HG03135 (cell line): ENCODE data around the gene HACD2.

Experiments used
- ATAC-seq: cut with Tn5 transposase; IDR thresholded peaks from one replicate; pipeline ENCODE4 v1.9.1; 2021; ENCODE audit warnings: mild to moderate bottlenecking, moderate library complexity; ENCODE audit not compliant: unreplicated experiment

Gene HACD2, protein sequence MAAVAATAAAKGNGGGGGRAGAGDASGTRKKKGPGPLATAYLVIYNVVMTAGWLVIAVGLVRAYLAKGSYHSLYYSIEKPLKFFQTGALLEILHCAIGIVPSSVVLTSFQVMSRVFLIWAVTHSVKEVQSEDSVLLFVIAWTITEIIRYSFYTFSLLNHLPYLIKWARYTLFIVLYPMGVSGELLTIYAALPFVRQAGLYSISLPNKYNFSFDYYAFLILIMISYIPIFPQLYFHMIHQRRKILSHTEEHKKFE

DNA sequence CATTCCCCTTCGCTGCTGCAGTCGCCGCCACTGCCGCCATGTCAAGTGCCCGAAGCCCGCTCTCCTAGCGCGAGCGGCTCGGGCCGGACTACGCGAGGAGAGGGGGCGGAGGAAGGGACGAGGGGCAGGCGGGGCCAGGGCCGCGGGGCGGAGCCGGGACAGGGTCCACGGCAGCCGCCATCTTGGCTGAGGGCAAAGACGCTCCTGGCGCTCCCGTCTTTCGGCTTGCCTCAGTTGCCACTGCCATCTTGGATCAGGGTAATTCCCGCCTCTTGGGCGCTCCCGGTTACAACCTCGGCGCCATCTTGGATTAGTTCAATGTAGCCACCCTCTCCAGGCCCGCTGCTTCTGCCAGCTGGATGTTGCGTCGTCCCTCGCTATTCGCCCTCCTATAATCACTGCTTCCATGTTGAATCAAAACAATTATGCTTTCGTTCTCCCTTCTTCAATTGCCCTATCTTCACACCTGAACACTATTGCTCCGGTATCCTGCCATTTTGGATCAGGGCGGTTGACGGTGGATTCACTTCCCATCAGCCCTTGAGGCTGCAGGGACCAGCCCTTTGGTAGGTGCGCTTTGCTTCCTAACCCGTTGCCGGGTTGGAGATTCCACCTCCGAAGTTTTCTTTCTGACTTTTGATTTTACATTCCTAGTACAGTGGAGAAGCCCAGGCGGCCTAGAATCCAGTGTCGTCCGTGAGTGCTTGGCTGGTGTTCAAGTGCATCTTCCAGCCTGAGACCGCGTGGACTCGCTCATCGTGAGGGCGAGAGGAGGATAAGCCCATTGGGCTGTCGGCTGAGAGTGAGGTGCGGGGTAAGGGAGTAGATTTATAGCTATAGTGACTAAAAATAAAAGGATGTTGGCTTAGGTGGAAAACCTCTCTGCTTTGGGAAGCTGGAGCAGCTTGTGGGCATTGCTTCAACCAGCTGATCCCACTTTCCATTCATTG, at the start of gene HACD2:
Gene HACD2 (minus strand): TSS at position 66 of the 950 bp plus-strand sequence. CDS start 26 bp downstream, at position 40.
- ATAC-seq, result peak; percentile 90

DNA sequence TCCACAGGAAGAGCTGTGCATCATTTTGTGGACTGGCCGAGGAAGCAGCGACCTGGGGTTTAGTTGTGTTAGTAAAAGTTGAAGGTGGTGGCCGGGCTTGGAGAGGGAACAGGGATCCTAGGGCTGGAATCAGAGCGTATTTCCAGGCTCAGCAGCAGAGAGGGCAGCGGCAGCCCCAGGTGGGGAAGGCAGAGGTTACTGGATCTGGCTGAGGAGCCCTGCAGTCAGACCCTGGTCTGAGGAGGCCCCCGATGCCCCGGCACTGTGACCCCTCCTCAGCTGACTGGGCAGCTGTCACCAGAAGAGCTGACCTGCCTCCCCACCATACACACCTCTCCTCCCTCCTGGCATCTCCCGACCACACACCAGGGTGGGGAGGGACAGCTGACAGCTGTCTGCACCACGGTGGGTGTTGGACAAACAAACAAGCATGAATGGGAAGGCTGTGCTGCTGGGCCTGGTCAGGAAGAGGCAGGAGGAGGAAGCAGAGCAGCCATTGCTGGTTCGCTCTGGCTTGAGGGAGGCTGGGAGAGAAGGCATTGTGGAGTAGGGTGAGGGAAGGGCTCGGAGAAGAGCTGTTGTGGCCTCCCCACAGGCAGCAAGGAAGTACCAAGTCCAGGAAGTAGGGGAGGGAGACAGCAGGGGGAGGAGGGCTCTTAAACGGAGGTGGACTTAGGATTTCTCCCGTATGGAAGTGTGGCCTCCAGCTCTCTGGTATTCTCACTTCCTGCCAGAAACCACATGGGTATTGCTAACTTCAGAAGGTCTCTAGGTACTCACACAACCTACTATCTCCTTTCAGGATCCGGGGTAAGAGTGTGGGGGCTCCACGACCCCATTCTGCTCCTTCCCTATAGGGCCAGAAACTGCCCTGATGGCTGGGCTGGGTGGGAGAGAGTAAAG, 49.5 kb upstream of the HACD2 start:
- no peak for ATAC-seq

DNA sequence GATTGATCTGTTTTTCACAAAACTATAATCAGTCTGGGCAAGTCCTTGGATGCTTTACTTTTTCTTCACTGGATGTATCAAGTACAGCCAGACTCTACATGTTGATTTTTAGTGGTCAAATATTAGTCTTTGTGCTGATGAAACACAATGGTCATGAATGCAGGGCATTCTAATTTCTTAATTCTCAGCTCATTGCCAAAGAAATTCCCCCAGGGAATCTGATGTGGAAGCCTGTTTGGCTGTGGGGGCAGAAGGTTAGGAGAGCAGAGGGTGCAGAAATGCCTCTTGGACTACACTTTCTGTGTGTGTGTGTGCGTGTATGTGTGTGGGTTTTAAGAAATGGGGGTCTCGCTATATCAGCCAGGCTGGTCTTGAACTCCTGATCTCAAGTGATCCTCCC, 48.7 kb upstream of the HACD2 start:
- ATAC-seq, result no peak

DNA sequence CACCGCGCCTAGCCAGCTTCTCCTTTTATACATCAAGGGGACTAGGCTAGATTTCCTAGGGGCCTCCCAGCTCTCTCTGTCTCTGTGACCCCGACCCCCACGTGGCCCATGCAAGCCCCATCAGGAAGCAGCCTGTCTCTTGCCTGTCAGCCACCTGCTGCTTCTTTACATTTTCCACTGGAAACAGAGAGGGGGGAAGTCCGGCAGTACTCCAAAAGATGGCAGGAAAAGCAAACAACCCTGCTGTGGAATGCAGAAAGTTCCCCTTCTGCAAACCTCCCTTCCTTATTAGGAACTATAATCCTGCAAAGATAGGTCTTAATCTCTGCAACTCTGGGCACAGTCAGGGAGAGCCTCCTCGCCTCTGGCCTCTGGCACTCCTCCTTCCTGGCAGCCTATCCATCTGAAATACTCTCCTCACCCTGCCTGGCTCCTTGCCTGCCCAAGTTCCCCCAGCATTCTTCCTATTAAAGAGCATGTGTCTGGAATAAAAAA, 47.4 kb upstream of the HACD2 start:
- ATAC-seq, result no peak

DNA sequence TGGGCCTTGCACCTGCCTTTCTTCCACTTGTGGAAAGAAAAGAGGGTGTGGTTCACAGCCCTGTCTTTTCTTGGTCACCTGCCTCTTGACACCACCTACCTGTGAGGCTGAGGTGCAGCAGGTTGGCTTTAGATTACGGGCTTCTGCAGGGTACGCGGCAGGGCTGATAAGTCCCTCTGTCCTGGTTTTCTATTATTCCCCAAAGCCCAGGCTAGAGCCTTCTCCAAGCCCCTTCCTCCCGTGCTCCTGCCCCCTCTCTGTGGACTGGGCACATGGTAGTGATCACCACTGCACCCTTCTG, 44.8 kb upstream of the HACD2 start:
- ATAC-seq, result no peak

DNA sequence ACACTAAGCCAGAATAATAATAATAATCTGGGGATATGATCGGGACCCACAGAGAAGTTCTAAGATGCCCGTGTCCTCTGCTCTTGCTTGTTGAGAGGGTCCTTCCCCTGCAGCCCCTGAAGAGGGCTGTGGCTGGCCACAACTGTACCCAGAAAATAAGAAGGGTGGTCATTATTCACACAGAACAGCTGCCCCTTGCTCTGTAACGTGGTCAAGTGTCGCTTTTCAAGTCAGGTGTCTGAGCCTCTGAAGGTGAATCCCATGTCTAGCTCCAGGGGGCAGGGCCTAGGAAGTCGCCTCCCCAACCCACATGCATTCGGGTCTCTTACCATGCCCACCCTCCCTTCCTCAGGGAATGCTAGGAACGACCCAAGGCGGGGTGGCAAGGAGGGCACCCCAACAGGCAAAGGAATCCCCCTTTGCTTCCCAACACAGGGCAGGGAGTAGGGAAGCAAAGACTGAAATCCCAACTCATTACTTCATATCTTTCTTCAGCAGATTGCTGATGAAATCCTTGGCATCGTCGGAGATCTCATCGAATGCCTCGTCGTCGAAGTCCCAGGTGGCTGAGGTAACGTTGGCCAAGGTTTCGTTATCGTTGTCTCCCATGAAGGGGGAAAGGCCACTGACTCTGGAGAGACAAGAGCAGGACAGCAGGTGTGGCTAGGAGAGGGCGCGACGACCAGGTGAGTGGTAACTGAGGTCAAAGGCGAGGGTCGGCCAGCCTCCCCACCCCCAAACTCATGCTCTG, 44.3 kb upstream of the HACD2 start:
- ATAC-seq, result no peak

DNA sequence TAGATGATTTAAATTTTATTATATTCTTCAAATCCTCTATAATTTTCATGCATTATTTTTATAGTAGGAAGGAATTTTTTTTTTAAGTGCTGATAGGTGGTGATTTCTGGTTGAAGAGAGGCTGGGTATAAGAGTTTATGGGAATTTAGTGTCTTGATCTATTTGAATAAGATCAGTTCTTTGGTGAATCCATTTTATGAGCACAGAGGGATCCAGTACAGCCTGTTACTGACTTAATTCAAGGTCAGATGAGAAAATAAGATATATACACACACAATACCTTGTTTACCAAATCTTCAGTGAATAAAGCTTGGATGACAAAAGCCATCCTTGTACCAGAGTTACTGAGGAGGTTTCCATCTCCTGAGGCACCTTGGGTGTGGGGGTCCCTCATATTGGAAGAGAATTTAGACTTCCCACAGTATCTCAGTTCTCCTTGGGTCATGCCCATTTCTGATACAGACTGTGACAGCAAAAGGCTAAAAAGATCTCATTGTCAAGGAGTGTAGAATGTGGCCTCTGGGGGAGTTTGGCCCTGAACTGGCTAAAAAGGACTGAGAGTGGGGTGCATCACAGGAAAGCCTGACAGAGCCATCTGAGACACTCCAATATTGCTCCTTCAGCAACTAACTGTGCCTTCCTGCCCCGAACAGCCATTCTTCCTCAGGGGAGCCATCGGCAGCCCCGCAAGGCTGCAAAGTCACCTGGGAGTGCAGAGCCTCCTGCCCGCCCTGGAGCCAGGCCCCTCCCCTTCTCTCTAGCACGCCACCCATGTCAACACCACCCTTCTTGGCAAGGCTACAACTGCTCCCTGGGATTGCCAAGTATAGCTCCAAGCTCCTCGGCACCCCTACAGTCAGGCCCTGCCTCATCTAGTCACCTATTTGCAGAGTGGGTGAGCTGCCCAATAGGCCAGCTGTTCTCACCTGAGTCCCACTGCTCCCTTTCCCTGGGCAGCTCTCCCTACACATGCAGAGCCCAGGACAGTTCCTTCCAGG, 43.1 kb upstream of the HACD2 start:
- ATAC-seq, result no peak

DNA sequence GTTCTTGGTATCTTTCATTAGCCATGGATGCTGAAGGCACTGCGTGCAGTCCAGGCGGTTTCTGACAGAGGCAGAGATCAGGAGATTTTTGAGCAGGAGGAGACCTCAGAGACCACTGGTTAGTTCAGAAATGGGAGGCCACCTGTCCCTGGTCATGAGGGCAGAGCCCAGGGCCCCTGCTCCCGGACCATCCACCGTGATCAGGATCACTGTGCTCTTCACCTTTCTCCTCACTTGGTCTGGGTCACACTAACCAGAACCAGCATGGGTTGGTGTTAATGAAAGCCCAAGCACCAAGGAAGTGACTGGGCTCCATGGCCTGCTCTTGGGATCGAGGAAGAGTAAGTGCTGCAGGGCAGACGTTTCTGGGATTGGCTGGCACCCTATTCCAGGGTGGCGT, 42.0 kb upstream of the HACD2 start:
- no peak for ATAC-seq

DNA sequence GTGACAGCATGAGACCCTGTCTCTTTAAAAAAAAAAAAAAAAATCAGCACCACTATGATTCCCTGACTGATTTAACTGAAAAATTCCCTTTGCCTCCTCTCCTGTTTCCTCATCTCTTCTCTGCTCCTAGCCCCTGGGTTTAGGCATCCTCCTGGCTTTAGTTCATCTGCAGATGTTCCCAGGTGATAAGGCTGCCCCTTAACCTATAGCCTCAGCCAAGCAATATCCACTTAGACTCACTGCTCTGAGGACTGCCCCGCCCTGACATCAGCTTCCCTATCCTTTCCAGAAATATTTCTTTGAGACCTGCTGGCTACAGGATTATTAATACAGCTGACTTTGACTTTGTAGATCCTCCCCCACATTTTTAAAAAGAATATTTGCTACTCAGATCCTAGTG, 39.4 kb upstream of the HACD2 start:
- ATAC-seq, result no peak

DNA sequence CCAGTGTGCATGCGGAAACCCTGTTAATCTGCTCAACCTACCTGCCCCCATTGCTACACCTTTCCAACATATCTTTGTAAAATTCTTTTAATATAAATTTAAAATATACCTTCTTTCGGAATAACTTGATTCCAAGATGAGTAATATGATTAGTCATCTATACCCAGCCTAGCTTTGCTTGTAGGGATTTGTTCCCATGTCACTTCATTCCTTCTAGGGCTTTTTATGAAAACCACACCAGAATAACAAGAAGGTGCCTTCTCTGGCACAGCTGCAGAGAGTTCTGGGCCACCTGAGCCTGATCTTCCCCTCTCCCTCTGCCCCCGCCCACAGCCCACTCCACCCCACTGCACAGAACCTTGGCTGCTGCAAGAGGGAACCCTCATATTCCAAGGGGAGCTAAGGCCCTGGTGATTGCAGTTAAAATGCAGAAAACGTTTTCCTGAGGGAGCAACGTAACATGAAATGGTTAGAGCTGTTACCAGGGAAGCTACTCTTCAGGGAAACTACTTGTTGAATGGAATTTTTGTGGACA, 38.6 kb upstream of the HACD2 start:
- ATAC-seq, result no peak

DNA sequence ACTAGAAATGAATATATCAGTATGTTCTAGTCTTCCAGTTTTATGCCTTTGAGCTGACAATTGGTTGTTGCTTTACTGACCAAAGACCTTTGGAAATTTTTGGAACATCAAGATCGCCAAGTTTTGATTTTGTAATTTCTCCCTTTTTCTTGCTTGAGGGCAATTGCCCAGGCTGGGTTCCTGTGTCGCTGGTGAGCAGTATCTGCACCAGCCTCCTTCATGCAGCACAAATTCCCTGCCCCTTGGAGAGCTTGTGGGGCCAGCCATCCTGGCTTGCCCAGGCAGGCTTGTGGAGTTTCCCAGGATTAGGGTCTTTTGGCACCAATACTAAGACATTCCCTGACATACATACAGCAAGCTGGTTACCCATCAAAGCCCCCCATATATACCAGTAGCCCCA, 37.9 kb upstream of the HACD2 start:
- ATAC-seq, result no peak

DNA sequence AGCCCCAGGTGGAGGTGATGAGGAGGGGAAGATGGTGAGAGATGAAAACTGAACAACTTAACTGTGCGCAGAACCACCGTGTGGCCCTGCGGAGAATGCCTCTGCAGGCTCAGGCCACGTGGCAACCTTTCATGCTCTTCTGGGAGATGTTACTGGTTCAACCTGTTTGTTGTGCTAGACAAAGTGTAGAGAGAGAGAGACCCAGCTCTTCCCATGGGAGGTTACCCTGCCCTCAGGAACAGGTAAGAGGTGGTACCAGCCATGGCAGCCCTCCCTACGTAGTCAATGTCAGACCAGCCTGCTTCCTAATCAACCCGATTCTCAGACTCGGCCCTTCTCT, 37.0 kb upstream of the HACD2 start:
- ATAC-seq, result no peak

DNA sequence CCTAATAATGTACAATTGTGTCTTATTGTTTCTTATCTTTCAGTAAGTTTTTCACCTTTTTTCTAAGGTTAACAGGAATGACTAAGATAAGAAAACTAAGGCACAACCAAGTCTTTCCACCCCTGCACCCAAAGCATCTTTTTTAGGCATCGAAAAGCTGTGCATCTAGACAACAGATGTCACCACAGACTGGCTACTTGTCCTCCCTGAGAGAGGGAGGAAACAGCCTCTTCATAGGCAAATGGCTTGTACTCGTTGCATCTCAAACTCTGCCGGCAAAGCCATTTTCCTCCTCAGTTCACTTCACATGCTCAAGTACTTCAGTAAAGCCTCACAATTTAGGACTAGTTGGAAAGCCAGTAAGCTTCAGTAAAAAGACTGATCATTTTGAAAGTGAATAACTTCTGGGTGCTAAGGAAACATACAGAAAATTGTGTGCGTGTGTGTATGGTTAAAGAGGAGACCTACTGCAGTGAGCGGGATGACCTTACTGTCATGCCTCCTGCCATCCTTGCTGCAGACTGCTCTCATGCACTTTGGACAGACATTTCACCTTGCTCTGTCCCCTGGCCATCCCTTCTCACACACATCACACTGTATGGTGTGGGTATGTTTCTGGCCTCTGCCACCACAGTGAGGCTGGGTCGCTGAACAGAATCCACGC, 36.5 kb upstream of the HACD2 start:
- ATAC-seq, result no peak

DNA sequence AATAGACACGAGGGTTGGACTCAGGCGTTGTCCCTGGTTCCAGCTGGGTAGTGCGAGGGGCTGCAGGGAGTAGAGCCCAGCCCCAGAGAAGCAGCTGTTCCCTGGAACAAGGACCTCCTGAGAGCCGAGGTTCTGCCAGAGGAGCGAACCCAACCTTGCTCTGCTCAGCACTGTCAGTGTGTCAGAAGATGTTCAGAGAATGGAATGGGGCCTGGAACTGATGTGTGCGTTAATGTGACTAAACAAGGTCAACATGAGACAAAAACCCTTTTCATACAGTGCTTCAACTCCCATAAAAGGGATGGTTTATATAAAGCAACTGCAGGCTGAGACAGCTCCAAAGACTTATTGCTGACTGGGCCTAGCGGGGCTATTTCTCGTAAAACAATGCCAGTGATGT, 35.5 kb upstream of the HACD2 start:
- ATAC-seq, result no peak

DNA sequence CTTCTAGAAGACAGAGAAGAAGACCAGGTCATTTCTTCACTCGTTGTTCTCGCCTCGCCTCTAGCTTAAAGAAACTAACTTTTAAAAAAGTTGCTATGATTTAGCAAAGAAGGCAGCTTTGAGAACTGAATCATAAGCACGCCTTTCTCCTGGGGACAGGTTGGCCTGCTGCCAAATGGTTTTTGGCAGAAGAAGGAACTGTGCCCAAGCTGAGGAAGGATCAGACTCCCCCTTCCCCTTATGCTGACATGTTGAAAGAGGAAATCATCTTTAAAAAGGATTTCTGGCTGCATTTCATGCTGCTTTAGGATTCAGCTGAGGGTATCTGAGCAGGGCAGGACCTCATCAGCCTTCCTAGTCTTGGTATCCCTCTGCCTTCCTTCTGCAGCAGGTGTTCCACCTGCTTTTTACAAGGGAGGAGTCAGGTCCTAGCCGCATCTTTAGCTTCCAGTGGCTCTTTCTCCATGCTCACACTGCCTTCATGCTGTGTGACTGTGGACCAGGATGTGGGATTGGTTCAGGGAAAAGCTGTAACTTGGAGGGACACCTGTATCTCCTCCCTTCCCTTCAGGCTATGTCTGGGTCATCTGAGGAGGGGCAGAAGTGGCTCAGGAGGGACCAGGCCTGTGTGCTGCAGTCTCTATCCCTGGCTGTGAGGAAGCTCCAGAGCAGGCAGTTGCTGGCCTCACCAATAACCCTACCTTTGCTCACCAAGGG, 34.1 kb upstream of the HACD2 start:
- no peak for ATAC-seq

DNA sequence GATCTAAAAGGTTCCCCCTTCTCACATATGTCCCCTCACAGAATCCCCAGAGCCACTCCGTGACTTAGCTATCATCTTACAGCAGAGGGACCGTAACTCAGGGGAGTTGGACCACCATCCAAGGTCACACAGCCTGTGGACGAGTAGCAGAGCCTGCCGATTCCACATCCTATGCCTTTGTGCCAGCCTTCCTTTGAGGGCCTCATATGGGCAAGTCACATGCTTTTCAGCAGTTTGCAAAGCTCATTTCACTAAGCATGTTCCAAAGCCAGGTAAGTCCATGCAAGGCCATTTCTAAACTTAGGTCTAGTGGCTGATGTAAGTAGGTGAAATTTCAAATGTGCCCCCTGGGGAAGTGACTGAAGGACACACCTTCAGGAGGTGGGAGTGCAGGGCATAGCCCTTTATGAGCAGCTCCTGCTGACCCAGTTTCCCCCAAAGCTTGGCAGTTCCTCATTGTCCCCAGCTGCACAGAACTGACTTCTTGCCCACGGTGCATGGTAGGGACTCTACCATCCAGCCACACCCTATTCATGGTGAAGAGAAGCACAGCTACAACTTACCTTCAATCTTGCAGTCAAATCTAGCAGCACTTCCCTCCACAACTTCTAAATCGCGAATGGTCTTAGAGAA, 33.3 kb upstream of the HACD2 start:
- ATAC-seq, result no peak

DNA sequence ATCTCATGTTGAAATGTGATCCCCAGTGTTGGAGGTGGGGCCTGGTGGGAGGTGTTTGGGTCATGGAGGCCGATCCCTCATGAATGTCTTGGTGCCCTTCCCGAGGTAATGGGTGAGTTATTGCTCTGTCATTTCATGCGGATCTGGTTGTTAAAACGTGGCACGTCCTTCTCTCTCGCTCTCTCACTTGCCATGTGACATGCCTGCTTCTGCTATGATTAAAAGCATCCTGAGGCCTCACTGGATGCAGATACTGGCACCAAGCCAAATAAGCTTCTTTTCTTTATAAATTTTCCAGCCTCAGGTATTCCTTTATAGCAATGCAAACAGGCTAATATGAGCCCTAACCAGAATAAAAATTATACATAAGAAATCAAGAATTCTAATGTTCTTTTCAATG, 31.7 kb upstream of the HACD2 start:
- no peak for ATAC-seq

DNA sequence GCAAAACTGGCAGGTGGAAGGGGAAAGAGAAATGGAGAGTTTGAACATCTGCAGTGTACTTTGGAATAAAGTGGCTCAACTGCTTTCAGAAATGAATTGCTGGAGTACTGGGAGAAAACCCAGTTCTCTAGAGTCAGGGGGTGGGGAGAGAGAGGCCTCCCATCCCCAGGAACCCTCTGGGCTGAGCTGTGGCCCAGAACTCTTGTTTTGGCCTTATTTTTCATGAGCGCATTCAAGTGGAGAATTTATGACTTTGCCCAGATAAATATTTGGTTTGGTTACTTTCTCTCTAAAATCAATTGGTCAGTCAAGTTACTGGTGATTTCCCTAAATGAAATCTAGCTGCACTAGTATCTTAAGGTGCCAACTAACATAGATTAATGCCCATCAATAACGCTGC, 28.7 kb upstream of the HACD2 start:
- ATAC-seq, result no peak
